GM18508 (cell line): Measurements from ENCODE around the gene DMTF1.
"Not testable (repeated sequence)": the region's sequence is repeated elsewhere in the genome, so short reads cannot be mapped to it uniquely, and the experiment has no call there.

Experiments used
- ATAC-seq: cut with Tn5 transposase; IDR thresholded peaks from one replicate; pipeline ENCODE4 v1.9.1; 2021; ENCODE audit warnings: moderate number of reproducible peaks; ENCODE audit not compliant: insufficient read depth, unreplicated experiment

The DMTF1 gene

DNA sequence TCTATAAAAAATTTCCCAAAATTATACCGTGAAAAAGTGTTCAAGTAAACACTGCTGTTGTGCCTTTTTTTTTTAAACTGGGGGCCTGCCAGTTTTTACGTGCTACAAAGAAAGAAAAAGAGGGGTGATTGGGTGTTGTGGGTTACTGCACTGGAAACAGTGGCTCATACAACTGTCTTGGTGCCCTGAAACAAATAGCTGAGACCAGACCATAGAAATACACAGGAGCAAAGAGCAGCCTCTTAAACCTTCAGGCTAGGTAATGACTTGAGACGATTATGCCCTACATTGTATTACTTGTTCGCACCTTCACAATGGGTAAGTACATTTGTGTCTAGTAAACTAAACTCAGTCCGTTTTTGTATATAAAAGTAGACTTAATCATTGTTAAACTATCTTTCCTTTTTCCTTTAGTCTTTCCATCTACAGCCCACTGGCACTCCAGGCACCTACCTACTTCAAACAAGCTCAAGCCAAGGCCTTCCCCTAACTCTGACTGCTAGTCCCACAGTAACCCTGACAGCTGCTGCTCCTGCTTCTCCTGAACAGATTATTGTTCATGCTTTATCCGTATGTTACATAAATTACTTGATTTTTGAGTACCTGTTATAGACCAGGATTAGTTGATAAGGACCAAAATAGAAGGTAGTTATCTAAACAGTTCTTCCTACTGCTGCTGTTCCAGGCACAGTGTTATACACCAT lies 40.7 kb downstream of the DMTF1 start:
- ATAC-seq: no peak

DNA sequence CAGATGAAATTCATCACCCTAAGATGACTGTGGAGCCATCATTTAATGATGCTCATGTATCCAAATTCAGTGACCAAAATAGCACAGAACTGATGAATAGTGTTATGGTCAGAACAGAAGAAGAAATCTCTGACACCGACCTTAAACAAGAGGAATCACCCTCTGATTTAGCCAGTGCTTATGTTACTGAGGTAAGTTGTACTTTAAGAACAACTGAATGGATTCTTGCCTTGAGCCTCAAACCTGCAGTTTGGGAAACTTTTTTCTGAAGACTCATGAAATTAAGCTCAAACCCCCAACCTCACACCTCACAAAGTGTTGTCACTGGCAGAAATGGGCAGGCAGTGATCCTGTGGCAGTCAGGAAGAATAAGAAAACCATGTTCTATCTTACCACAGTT lies 41.7 kb downstream of the DMTF1 start:
- ATAC-seq: no peak

DNA sequence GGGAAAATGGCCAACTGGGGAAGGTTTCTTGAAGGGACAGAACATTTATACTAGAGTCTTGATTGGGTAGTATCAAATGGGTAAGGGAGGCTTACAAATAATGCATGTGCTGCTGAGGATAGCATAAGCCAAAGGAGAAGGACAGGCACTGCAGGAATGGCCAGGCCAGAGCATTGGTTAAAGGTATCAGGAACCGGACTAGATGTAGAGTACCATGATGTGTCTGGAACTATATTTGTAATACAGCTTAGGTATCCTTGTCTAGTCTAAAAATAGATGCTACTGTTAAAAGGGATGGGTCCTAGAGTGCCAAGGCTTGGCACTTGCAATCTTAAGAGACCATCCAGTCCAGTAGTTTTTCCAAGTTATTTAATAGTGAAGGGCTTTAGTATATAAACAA lies 47.0 kb downstream of the DMTF1 start:
- ATAC-seq: no peak

DNA sequence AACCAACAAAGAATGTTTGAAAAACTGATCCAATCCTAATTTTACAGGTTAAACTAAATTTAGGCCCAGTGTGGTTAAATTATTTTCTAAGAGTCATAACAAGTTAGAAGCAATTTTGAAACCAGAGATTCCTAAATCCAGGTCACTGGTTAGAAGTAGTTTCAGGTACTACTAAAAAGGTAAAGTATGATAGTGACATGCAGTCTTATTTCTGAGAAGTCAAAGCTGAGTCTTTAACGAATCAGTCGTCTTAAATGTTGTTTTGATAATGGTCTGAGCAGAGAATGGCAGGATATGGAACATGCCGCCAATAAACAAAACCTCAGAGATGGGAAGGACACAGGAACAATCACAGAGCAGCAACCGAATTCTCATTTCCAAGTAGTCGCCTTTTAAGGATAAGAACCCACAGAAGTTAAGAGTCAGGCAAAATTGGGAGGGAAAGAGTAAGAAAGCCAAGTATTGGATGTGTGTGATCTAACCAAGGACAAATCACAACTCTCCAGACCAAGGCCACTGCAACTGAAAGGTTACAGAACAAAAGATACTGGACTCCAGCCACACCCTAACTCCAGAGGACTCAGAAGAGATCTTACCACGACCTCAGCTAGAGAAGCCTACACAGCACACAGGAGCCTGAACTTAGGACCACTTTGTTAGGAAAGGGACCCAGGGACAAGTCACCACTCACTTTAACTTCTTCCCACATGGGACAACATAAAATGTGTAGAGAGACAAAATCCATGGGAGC lies 47.6 kb downstream of the DMTF1 start:
- no peak for ATAC-seq

DNA sequence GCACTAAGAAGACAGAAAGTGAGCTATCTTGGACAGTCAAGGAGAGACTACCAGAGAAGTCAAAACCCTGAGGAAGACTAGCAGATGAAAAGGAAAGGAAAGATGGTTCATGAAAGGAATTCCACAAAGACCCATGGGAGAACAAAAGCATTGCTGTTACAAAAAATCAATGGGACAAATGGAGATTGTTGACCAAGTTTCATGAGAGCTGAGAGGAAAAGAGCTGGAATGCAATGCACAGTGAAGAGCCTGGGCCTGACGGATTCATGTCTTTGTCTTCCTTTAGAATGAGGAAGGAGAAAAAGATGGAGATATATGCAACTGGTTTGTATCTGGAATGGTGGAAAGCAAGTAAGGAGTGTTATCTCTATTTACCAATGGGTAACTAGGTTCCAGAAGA lies 50.0 kb downstream of the DMTF1 start:
- ATAC-seq: no peak

DNA sequence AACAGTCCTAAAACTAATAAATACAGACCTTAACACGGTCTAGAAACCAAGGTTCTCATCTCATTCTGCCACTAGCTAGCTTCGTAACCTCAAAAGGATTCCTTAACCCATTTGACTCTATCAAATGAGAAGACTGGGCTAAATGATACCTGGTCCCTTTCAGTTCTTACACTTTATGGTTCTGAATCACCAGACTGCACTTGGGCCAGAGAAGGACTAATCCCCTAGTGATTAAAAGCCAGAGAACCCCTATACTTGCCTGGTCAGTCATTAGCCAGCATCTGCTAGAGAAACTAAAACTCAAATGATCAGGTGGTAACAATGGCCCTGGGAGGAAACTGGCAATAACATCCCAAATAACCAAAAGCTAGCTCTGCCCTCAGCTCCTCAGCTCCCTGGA lies 50.5 kb downstream of the DMTF1 start:
- ATAC-seq: peak; percentile 39

DNA sequence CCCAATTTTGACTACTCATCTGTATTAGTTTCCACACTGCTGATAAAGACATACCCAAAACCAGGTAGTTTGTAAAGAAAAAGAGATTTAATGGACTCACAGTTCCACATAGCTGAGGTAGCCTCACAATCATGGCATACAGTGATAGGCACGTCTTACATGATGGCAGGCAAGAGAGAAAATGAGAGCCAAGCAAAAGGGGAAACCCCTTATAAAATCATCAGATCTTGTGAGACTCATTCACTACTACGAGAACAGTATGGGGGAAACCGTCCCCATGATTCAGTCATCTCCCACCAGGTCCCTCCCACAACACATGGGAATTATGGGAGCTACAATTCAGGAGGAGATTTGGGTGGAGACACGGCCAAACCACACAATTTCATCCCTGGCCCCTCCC lies 51.7 kb downstream of the DMTF1 start:
- not testable (repeated sequence) for ATAC-seq

DNA sequence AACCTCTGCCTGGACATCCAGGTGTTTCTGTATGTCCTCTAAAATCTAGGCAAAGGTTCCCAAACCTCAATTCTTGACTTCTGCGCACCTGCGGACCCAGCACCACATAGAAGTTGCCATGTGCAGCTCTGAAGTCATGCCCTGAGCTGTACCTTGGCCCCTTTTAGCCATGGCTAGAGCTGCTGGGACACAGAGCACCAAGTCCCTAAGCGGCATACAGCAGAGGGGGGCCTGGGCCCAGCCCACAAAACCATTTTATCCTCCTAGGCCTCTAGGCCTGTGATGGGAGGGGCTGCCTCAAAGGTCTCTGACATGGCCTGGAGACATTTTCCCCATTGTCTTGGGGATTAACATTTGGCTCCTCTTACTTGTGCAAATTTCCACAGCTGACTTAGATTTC lies 52.7 kb downstream of the DMTF1 start:
- ATAC-seq: no peak

DNA sequence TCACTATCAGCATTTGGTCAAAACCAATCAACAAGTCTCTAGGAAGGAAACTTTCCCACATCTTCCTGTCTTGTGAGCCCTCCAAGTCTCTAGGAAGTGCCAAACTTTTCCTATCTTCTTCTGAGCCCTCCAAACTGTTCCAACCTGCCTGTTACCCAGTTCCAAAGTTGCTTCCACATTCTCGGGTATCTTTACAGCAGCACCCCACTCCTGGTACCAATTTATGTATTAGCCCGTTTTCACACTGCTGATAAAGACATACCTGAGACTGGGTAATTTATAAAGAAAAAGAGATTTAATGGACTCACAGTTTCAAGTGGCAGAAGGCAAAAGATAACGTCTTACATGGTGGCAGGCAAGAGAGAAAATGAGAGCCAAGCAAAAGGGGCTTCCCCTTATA lies 53.4 kb downstream of the DMTF1 start:
- not testable (repeated sequence) for ATAC-seq

DNA sequence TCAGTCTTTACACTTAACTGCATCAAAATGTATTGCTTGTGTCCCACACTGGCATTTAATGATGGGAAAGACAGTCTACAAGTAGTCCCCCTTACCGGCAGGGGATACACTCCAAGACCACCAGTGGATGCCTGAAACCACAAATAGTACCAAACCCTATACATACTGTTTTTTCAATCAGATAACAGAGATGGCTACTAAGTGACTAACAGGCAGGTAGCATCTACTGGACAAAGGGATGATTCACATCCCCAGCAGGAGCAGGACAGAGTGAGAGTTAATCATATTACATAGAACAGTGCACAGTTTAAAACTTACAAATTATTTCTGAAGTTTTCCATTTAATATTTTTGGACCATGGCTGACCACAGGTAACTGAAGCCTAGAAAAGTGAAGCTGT lies 54.1 kb downstream of the DMTF1 start:
- no peak for ATAC-seq

DNA sequence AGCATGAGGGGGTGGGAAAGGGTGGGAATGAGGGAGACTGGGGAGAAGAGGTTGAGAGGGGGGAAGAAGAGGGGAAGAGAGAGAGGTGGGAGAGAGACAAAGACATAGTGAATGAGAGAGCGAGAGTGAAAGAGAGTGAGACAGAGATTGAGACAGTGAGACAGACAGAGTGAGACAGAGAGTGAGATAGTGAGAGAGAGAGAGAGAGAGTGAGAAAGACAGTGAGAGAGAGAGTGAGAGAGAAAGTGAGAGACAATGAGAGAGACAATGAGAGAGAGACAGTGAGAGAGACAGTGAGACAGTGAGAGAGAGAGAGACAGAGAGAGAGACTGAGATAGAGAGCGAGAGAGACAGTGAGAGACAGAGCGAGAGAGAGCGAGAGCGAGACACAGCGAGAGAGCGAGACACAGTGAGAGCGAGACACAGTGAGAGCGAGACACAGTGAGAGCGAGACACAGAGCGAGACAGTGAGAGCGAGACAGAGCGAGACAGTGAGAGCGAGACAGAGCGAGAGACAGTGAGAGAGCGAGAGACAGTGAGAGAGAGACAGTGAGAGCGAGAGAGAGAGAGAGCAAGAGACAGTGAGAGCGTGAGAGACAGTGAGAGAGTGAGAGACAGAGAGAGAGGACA lies 57.2 kb downstream of the DMTF1 start:
- ATAC-seq: no peak

DNA sequence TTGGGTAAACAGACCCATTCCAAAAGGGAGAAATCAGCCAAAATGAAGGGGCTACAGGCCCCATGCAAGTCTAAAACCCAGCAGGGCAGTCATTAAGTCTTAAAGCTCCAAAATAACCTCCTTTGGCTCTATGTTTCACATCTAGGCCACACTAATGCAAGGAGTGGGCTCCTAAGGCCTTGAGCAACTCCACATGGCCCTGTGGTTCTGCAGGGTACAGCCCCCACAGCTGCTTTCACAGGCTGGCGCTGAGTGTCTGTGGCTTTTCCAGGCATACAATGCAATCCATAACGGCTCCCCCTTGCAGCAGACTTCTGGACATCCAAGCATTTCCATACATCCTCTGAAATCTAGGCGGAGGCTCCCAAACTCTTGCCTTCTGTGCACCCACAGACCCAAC lies 58.3 kb downstream of the DMTF1 start:
- ATAC-seq: no peak

DNA sequence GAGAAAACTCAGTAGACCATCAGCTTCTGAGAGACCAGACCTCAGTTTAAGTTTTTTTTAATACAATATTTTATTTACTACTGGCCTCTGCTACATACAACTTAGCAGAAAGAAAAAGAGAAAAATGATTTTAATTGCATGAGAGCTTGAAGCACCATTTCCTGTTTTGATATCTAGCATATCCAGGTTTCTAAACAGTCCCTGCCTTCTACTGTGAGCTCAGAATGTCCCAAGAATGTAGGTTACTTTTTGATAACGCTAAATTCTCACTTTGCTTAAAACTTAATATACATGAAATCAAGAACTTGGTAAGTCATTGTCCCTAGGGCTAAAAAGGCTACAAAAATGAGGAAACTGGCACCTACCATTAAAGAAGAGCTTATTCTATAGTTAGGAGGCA lies 60.2 kb downstream of the DMTF1 start:
- ATAC-seq: no peak

DNA sequence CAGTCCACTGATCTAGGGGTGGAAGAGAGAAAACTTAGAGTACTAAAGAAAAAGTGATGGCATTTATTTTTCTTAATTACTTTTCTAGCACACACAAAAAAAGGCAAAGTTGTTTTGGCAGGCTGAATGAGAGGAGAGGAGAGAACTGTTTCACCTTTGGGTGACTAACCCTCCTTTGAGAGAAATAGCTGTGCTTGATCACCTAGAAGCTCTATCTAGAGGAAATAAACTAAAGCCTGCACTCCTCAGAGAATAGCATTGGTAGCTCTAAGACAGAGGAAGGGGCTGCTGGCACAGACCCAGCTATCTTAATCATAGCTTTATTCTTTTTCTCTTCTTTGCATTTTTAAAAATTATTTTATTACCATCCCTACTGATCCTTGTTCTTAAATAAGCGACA lies 61.0 kb downstream of the DMTF1 start:
- no peak for ATAC-seq

DNA sequence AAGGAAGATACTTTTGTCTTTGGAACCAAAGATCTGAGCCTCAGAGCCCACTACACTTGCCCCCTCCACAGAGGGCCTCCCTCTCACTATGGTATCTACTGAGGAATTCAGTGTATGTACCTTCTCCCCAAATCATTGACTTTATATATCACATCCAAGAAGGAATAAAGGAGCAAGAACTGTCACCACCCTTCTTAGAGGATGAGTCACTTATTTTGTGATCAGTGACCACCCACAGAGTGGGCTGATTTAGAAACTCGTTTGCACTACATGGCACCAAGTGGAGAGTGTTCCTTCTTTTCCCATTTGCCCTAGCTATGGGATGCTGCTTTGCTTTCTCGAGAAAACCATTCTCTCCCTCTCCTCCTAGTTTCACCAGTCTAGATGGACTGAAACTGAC lies 61.6 kb downstream of the DMTF1 start:
- no peak for ATAC-seq

DNA sequence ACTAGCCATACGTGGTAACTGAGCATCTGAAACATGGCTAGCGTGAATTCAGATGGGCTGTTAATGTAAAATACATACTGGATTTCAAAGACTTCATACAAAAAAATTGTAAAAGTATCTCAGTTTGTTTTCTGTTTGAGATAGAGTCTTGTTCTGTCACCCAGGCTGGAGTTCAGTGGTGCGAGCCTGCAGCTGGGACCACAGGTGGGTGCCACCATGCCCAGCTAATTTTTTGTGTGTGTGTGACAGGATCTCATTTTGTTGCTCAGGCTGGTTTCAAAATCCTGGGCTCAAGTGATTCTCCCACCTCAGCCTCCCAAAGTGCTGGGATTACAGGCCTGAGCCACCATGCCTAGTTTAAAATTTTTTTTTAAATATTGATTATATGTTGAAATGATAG lies 62.8 kb downstream of the DMTF1 start:
- ATAC-seq: no peak

DNA sequence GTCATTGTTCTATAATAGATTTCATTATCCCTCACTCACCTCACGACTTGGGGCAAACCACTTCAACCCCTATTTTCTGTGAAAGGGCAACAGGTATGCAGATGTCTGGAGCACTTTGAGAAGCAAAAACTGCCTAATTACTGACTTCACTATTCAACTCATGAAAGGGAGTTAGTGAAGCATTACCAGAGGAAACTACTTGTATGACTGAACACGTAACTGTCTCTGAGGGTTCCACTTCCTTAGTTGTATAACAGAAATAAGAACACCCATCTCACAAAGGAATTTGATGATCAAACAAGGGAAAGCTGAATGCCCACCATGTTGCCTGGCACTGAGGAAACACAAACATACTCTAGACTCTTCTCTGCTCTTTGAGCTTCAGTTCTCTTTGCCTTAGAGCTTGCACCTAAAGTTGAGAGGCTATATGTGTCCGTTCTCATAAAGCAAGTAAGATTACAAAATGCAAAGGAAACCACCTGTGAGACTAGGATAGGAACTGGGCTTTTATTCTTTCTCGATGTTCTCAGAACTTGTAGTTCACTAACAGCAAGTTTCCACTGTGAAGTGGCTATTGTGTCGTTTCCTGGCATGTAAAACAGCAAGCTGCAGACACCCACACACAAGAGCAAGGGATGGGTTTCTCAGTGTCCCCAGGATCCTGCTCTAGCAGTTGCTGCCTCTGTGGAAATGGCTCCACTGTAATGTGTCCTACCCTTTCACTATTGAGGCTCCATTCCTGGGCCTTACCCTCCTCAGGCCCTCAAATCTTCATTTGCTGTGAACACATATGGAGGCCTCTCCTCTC lies 64.7 kb downstream of the DMTF1 start:
- peak; percentile 46 for ATAC-seq

DNA sequence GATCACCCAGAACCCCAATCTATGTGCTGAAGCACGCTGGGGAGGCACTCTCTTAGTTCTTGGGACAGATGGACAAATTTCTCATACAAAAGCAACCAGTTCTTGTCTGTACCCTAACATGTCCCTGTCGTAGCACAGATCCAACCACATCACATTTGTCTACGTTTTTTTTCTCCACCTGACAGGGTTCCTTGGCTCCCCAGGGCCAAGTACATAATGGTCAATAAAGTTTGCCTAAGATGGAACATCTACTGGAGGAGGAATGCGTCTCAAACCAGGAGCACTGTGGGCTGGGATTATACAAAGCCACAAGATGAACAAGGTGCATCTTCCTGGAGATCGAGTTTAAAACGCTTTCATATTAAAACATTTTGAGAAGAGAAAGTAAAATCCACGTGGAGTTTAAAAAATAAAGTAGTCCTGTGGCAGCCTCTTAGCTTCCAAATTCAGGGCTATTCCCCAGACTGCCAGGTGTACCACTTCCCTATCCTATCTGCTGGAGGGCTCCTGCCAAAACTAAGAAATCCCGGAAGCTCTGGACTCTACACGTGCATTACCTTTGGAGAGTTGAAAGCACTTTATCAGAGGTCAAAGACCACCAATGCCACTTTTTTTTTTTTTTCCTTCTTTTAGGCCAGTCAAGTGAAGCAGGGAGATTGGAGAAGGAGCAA lies 65.9 kb downstream of the DMTF1 start:
- no peak for ATAC-seq

DNA sequence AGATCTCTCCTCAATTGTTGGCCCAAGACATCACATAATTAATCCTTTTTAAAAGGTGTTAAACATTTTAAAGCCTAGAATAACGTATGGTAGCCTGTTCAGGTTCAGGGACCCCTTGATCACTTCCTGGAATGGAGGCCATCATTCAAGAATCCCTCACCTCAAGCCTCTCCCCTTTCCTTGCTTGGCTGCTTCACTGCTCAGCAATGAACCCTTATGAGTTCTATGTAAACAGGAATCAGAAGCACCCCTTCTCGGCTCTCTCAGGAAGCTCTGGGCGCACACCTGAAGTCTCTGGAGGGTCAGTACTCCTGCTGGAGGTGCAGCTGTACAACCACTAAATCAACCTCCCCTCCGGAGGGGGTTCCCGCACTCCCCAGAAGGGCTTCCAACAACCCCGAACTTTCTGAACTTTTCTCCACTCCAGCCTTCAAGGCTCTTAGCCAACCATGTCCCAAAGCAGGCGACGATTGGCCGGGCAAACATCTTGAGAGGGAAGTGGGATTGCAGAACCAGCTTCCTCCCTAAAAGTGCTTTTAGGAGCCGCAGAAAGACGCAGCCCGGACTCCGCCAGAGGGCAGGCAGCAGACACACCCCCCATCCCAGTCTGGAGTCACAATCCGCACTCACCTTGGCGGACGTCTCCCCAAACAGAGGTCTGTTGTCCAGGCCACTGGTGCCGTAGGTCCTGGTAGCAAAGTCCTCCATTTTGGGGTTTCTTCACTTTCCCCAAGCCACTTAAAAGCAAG lies 66.7 kb downstream of the DMTF1 start:
- ATAC-seq: no peak
